GM12873 (cell line): Measurements from ENCODE around the gene SLC29A3.

ENCODE experiments used
- TF ChIP-seq, protein P1 (sequence below): IDR thresholded peaks from 2 replicates; pipeline ENCODE4 v1.5.1; 2012; ENCODE audit warnings: low read depth, mild to moderate bottlenecking, moderate library complexity, low read length, control low read depth; ENCODE audit not compliant: insufficient read depth; ENCODE audit errors: missing control alignments

SLC29A3 gene

DNA sequence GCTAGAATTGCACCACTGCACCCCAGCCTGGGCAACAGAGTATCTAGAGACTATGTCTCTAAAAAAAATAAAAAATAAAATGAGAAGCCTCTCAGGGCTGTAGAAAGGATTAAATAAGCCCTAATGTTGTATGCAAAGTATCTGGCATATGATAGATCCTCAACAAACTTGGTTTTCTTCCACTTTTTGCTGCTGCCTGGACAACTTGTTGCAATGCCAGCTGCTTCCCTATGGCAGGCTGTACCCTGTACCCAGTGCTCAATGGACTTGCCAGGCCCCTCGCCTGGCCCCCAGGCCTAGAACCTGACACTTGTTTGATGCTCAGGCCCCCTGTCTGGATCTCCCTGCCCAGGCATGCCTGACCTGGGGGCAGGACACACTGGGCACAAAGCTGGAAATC, 49.1 kb downstream of the SLC29A3 start:
- TF ChIP-seq, protein P1, sequence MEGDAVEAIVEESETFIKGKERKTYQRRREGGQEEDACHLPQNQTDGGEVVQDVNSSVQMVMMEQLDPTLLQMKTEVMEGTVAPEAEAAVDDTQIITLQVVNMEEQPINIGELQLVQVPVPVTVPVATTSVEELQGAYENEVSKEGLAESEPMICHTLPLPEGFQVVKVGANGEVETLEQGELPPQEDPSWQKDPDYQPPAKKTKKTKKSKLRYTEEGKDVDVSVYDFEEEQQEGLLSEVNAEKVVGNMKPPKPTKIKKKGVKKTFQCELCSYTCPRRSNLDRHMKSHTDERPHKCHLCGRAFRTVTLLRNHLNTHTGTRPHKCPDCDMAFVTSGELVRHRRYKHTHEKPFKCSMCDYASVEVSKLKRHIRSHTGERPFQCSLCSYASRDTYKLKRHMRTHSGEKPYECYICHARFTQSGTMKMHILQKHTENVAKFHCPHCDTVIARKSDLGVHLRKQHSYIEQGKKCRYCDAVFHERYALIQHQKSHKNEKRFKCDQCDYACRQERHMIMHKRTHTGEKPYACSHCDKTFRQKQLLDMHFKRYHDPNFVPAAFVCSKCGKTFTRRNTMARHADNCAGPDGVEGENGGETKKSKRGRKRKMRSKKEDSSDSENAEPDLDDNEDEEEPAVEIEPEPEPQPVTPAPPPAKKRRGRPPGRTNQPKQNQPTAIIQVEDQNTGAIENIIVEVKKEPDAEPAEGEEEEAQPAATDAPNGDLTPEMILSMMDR, result no peak

DNA sequence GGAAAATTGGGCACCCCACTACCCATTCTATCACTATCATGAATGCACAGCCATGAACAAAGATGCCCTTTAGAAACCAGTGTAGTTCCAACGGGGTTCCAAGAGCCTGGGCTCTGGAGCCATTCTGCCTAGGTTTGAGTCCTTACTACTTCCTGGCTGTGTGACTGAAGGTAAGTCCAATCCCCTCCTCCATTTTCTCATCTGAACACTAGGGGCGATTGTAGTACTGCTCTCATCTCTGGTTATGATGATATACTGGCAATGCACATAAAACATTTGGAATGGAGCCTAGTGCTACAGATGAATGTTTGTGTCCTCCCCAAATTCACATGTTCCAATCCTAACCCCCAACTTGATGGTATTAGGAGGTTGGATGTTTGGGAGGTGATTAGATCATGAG, 49.6 kb downstream of the SLC29A3 start:
- TF ChIP-seq, protein P1, result peak; percentile 24

DNA sequence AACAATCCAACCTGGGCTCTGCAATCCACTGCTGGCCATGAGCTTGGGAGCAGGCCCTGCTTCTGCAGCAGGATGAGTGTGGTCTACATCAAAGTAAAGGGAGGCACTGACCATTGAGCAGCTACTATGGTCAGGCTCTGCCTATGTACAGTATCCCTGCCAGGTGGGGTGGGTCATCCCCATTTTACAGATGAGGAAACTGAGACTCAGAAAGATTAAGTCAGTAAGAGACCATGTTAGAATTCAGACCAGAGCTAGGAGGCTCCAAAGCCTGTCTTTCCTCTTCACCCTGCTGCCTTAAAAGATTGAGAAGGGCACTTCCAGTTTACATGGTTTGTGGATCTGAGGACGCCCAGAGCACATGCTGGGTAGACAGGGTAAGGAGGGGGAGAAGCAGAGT, 50.5 kb downstream of the SLC29A3 start:
- TF ChIP-seq, protein P1, result no peak

DNA sequence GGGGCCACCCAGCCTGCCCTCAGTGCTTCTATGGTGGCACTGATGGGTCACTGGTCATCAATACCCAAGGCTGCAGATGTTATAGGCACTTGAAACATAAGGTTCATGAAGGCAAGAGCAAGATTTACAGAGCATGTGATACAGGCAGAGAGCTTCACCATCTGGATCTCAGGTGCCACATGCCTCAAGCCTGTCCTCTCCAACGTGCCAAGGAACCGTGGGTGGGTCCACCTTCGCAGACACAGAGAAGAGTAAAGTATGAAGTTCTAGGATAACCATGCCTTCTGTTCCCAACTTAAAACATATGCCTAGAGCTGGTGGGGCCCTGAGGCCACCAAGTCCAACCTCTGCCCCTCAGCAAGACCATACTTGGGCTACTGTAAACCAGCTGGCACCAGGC, 51.0 kb downstream of the SLC29A3 start:
- TF ChIP-seq, protein P1, result no peak

DNA sequence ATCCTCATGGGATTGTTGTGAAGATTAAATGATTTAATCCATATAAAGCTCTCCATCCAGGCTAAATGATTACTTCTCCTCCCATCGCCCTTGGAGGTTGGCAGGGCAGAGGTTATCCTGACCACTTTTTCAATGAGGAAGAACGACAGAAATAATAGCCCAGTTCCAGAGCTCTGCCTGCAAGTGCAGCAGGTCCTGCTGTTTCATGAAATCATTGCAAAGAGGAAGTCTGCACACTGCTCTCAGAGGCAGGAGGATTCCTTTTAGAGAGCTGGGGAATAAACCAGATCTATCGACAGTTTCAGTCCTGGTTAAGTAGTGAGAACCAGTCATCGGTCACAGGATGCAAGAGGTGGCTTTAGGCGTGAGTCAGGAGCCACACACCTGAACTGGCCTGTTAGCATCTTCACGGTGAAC, 52.7 kb downstream of the SLC29A3 start:
- TF ChIP-seq, protein P1, result no peak

DNA sequence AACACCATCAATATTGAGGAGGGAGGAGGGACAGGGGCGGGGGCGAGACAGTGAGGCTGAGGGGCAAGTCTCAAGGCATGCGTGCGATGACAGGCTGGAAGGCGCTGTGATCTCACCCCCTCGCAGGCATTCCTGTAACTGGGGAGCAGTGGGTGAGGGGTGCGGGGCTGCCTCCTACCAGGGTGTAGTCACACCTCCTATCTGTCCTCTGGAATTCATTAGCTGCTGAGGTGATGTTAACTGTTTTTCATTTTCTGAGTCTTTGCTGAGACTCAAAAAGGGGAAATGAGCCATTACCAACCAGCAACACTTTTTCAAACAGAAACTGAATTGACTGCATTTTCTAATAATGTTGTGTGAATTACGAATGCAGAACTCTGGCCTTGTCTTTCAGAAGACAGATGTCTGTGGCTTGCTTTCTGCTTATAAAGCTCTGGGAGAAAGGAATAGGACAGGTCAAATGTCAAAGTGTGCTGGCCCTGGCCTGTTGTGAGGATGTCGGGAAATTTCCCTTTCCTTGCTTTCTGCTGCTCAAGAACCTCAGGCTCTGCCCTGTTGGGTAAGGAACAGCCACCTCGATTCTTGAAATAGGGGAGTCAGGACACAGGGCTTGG, 53.9 kb downstream of the SLC29A3 start:
- TF ChIP-seq, protein P1, result no peak

DNA sequence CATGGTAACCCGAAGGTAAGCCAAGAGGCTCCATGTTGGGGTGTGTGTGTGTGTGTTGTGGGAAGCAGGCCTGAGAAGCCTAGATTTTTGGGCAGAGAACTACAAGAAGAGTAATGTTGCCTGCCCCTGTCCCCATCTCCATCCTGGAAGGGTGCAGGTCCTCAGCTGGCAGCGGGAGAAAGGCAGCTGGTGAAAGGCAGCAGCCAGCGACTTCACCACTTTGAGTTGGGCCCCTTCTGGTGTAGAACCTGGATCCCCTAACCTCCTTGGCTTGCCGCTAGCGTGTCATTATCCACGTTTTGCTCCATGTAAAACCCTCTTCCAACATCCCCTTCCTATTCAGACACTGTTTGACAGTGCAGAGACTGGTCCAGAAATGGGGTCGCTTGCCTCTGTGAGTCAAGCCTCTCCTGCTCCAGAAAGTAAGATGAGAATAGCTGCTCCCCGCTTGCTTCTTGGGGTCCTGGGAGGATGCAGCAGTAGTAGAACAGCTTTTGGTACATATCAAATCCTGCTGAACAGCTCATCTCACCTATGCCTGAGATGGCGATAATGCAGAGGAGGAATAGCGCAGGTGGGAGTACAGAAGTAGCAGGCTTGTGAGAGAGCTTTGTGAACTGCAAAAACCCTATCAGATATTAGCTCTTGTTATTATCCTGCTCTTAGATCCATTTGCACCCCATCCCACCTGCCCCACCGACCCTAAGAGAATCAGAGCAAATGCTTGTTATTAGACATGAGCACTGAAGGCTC, 55.6 kb downstream of the SLC29A3 start:
- TF ChIP-seq, protein P1, result no peak
